Brain pericyte (primary cell): Measurements from ENCODE around the gene EXTL1.
A peak's percentile ranks its signal among the peaks of the same experiment; 100 is the strongest.

ENCODE experiments used
- DNase-seq: peaks from one replicate; pipeline ENCODE4 v3.0.0-alpha.2; 2012; ENCODE audit warnings: low read depth, low spot score

EXTL1 gene

GRCh38 chr1:26023826-26024225, 2.3 kb downstream of the EXTL1 start:
- DNase-seq, result no peak

- DNase-seq, result no peak
These were observed 3.5 kb downstream of the EXTL1 start for GRCh38 chr1:26025060-26025459.

DNA sequence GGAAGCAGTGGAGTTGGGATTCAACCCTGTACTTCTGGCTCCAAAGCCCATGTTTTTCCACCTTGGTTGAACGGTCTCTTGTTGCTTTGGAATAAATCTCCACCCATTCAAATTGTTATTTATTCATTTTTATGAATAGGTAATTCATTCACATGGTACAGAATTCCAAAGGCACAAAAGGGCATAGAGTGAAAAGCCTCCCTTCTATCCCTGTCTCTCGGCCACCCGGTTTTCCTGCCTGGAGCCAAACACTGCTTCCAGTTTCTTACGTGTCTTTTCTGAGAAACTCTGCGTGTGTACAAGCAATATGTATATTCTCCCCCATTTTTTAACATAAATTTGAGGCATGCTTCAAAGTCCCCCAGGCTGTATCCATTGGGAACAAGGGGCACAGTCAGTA, 3.9 kb downstream of the EXTL1 start:
- DNase-seq, result no peak

GRCh38 chr1:26027716-26028489, 6.3 kb downstream of the EXTL1 start:
- no peak for DNase-seq

DNA sequence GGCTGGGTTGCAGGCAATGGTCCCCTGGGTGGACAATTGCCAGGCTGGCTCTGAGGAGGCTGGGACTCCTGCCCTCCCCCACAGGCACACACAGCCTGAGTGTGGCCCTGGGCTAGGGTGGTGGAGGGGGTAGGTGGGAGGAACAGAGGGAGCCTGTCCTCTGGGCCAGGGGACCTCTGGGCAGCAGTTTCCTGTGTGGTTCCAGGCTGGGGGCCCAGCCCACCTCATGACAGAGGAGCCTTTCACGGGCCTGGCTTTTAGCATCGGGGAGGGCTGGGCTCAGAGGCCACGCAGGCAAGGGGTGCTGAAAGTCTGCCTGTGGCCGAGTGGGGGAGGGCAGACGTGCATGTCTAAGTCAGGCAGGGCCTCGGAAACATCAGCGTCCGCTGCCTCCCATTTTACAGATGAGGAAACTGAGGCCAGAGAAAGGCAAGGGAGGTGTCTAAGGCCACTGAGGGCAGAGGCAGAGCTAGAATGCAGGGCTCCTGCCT, 7.0 kb downstream of the EXTL1 start:
- DNase-seq, result no peak

DNA sequence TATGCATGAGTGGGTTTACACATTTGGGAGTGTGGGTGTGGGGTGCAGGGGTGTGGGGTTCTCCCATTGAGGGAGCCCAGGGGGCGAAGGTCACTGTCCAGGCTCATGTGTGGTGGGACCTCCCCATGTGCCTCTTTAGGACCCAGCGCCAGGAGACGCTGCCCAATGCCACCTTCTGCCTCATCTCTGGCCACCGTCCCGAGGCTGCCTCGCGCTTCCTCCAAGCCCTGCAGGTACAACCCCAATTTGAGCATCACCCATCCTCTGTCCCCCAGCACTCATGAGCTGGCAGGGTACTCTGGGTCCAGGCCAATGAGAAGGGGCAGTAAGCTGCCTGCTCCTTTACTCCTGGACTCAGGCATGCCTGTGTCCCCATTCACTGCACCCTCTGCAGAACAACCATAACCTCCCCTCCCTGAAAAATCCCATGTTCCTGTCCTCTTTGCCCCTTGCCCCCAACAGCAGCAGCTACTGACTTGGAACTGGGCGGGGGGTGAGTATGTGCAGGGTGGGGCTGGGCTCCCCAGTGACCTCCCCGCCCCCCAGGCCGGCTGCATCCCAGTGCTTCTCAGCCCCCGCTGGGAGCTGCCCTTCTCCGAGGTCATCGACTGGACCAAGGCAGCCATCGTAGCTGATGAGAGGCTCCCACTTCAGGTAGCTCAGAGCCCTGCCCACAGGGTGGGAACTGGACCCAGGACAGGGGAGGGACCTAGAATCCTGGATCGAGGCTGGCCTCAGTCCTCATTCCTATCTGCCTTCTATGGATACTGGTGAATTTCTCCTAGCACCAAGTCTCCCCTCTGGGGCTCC, 7.7 kb downstream of the EXTL1 start:
- no peak for DNase-seq

GRCh38 chr1:26029864-26030481, 8.4 kb downstream of the EXTL1 start:
- DNase-seq, result no peak

- DNase-seq, result no peak
These were observed 9.6 kb downstream of the EXTL1 start for GRCh38 chr1:26031196-26031595.

GRCh38 chr1:26031611-26032220, 10.1 kb downstream of the EXTL1 start:
- DNase-seq, result no peak

GRCh38 chr1:26032656-26033357, 11.2 kb downstream of the EXTL1 start:
- no peak for DNase-seq

DNA sequence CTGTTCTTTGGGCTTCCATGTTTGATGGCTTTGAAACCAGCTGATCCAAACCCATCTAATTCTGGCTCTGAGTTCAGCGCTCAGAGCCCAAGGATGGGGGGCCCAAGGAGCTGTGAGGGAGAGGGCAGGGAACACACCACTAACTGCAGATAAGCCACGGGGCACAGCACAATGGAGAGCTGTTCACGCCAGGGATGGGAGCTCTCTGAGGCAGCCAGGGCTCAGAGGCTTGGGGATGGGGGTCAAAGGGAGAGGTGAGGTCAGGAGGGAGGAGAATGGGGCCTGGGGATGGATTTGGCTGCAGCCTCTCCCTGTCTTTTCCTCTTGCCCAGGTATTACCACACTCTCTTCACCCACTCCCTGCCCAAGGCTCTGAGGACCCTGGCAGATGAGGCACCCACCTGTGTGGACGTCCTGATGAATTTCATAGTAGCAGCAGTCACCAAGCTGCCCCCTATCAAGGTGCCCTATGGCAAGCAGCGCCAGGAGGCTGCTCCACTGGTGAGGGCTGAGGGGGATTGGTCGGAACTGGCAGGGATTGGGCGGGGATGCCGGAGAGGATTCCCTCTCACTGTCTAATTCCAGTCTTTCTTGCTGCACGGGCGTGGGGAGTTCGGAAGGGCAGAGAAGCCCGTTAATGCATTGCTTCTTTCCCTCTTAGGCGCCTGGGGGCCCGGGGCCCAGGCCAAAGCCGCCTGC, 13.1 kb downstream of the EXTL1 start:
- no peak for DNase-seq

DNA sequence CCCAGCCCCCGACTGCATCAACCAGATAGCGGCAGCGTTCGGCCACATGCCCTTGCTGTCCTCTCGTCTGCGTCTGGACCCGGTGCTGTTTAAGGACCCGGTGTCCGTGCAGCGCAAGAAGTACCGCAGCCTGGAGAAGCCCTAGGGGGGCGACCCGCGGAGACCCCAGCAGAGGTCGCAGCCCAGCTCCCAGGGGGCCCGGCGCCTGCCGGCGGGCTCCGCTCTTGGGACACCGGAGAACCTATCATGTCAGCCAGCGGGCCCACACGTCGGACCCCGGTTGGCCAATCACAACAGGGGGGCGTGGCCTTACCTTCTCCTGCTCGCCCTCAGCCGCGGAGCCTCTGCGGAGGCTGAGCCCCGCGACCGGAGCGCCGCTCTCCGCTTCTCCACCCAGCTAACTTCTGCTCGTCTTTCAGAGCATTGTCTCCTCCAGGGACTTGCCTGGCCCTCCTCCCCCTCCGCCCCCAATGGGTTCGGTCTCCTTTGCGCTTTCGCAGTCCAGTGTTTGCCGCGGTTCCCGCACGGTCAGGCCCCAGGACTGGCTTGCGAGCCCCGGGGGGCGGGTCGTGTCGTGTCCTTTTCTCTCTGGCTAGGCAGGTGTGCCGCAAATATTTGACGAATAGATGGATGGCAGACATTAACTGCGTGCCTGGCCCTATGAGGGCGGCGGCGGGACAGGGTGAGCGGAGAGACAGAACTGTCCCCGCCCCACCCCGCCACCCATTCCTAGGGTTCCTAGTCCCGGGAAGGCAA, 13.8 kb downstream of the EXTL1 start:
- DNase-seq, result peak; percentile 63

GRCh38 chr1:26035959-26036755, 14.6 kb downstream of the EXTL1 start:
- no peak for DNase-seq

- DNase-seq, result no peak
These were observed 15.2 kb downstream of the EXTL1 start for GRCh38 chr1:26036756-26037281.

GRCh38 chr1:26037904-26038303, 16.3 kb downstream of the EXTL1 start:
- DNase-seq, result no peak

GRCh38 chr1:26038477-26038876, 16.9 kb downstream of the EXTL1 start:
- no peak for DNase-seq

DNA sequence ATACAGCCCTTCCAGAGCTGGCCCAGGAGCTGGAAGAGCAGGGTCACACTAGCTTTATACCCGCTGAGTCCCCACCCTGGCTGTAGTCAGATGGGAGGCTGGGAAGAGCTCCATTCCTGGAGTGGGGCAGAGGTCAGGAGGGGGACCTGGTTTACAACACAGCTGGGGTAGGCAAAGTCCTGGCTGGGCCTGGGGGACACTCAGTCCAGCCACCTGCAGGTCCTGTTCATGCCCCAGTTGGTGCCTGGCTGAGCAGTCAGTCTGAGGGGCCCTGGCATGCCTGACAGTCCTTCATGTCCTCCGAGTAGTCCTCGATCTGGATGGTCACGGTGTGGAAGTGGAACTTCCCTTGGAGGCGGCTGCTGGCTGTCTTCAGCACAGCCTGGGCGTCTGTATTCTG, 17.3 kb downstream of the EXTL1 start:
- DNase-seq, result no peak

GRCh38 chr1:26041401-26041800, 19.8 kb downstream of the EXTL1 start:
- no peak for DNase-seq

GRCh38 chr1:26041978-26042377, 20.4 kb downstream of the EXTL1 start:
- no peak for DNase-seq
